ENCODE measurements around the gene PGBD5.

The PGBD5 gene

GRCh38 chr1:230351514-230351913 lies 74.6 kb downstream of the PGBD5 start:
- H3K4me3 ChIP-seq = no peak overlapping the region
- H3K9me3 ChIP-seq (ENCODE audit: low read depth, low read length) = no peaks in the 10 kb centered on the region
- TF ChIP-seq EZH2 (IDR thresholded peaks at IDR 0.05) = no peak
- no peak for TF ChIP-seq POLR2AphosphoS5 (IDR thresholded peaks at IDR 0.05; ENCODE audit: borderline replicate concordance, low read depth, low read length)
- no peak for TF ChIP-seq FOXP2 (optimal IDR thresholded peaks at IDR 0.05; ENCODE audit: control extremely low read depth, extremely low read length, insufficient read depth)
- no peak for DNase-seq (ENCODE audit: low read depth, low spot score)
- H3K36me3 ChIP-seq (ENCODE audit: insufficient read depth, low read length) = no peaks in the 10 kb centered on the region
- no peak overlapping the region for H3K9ac ChIP-seq (ENCODE audit: insufficient read length)
- H3K27ac ChIP-seq = no peak overlapping the region

- Histone ChIP-seq H3K9me3 (ENCODE audit: low read depth, low read length) (no peaks in the 10 kb centered on the region), H3K27ac (no peak overlapping the region), H3K4me3 (no peak overlapping the region), H3K36me3 (ENCODE audit: insufficient read depth, low read length) (no peaks in the 10 kb centered on the region), H3K9ac (ENCODE audit: insufficient read length) (no peak overlapping the region)
- no peak for DNase-seq (ENCODE audit: low read depth, low spot score)
- TF ChIP-seq EZH2 (IDR thresholded peaks at IDR 0.05) = no peak
- TF ChIP-seq POLR2AphosphoS5 (IDR thresholded peaks at IDR 0.05; ENCODE audit: borderline replicate concordance, low read depth, low read length) = no peak
- no peak for TF ChIP-seq FOXP2 (optimal IDR thresholded peaks at IDR 0.05; ENCODE audit: control extremely low read depth, extremely low read length, insufficient read depth)
Measured at GRCh38 chr1:230350208-230350921, 75.8 kb downstream of the PGBD5 start.

GRCh38 chr1:230349020-230349393 lies 77.1 kb downstream of the PGBD5 start:
- no peak overlapping the region for H3K9ac ChIP-seq (ENCODE audit: insufficient read length)
- H3K4me3 ChIP-seq = no peak overlapping the region
- H3K27ac ChIP-seq = no peak overlapping the region
- TF ChIP-seq FOXP2 (optimal IDR thresholded peaks at IDR 0.05; ENCODE audit: control extremely low read depth, extremely low read length, insufficient read depth) = no peak
- no peak for TF ChIP-seq POLR2AphosphoS5 (IDR thresholded peaks at IDR 0.05; ENCODE audit: borderline replicate concordance, low read depth, low read length)
- no peak for TF ChIP-seq EZH2 (IDR thresholded peaks at IDR 0.05)
- H3K36me3 ChIP-seq (ENCODE audit: insufficient read depth, low read length) = no peaks in the 10 kb centered on the region
- no peaks in the 10 kb centered on the region for H3K9me3 ChIP-seq (ENCODE audit: low read depth, low read length)
- DNase-seq (ENCODE audit: low read depth, low spot score) = no peak

- DNase-seq (ENCODE audit: low read depth, low spot score) = no peak
- TF ChIP-seq FOXP2 (optimal IDR thresholded peaks at IDR 0.05; ENCODE audit: control extremely low read depth, extremely low read length, insufficient read depth) (no peak), POLR2AphosphoS5 (IDR thresholded peaks at IDR 0.05; ENCODE audit: borderline replicate concordance, low read depth, low read length) (no peak), EZH2 (IDR thresholded peaks at IDR 0.05) (no peak)
- no peaks in the 10 kb centered on the region for H3K9me3 ChIP-seq (ENCODE audit: low read depth, low read length)
- H3K4me3 ChIP-seq = no peak overlapping the region
- H3K9ac ChIP-seq (ENCODE audit: insufficient read length) = no peak overlapping the region
- H3K36me3 ChIP-seq (ENCODE audit: insufficient read depth, low read length) = no peaks in the 10 kb centered on the region
- no peak overlapping the region for H3K27ac ChIP-seq
Measured at GRCh38 chr1:230348386-230349019, 77.6 kb downstream of the PGBD5 start.

- TF ChIP-seq FOXP2 (optimal IDR thresholded peaks at IDR 0.05; ENCODE audit: control extremely low read depth, extremely low read length, insufficient read depth) (no peak), EZH2 (IDR thresholded peaks at IDR 0.05) (no peak), POLR2AphosphoS5 (IDR thresholded peaks at IDR 0.05; ENCODE audit: borderline replicate concordance, low read depth, low read length) (no peak)
- no peak overlapping the region for H3K9ac ChIP-seq (ENCODE audit: insufficient read length)
- no peak for DNase-seq (ENCODE audit: low read depth, low spot score)
- no peaks in the 10 kb centered on the region for H3K36me3 ChIP-seq (ENCODE audit: insufficient read depth, low read length)
- no peak overlapping the region for H3K27ac ChIP-seq
- no peaks in the 10 kb centered on the region for H3K9me3 ChIP-seq (ENCODE audit: low read depth, low read length)
- no peak overlapping the region for H3K4me3 ChIP-seq
Measured at GRCh38 chr1:230347896-230348295, 78.2 kb downstream of the PGBD5 start.

- Histone ChIP-seq H3K9ac (ENCODE audit: insufficient read length) (no peak overlapping the region), H3K36me3 (ENCODE audit: insufficient read depth, low read length) (no peaks in the 10 kb centered on the region), H3K9me3 (ENCODE audit: low read depth, low read length) (no peaks in the 10 kb centered on the region), H3K4me3 (no peak overlapping the region), H3K27ac (no peak overlapping the region)
- DNase-seq (ENCODE audit: low read depth, low spot score) = no peak
- TF ChIP-seq EZH2 (IDR thresholded peaks at IDR 0.05) (no peak), FOXP2 (optimal IDR thresholded peaks at IDR 0.05; ENCODE audit: control extremely low read depth, extremely low read length, insufficient read depth) (no peak), POLR2AphosphoS5 (IDR thresholded peaks at IDR 0.05; ENCODE audit: borderline replicate concordance, low read depth, low read length) (no peak)
Measured at GRCh38 chr1:230345139-230345885, 80.8 kb downstream of the PGBD5 start.

- no peak overlapping the region for H3K9ac ChIP-seq (ENCODE audit: insufficient read length)
Measured at GRCh38 chr1:230342699-230343098, 83.4 kb downstream of the PGBD5 start.

GRCh38 chr1:230342019-230342418 lies 84.1 kb downstream of the PGBD5 start:
- Histone ChIP-seq H3K9me3 (ENCODE audit: low read depth, low read length) (no peaks in the 10 kb centered on the region), H3K4me3 (no peak overlapping the region), H3K36me3 (ENCODE audit: insufficient read depth, low read length) (no peaks in the 10 kb centered on the region), H3K9ac (ENCODE audit: insufficient read length) (no peak overlapping the region), H3K27ac (no peak overlapping the region; the same call in 1 of the 2 replicates)
- no peak for TF ChIP-seq FOXP2 (optimal IDR thresholded peaks at IDR 0.05; ENCODE audit: control extremely low read depth, extremely low read length, insufficient read depth)
- no peak for TF ChIP-seq POLR2AphosphoS5 (IDR thresholded peaks at IDR 0.05; ENCODE audit: borderline replicate concordance, low read depth, low read length)
- no peak for TF ChIP-seq EZH2 (IDR thresholded peaks at IDR 0.05)
- DNase-seq (ENCODE audit: low read depth, low spot score) = no peak

More at GRCh38 chr1:230342699-230343098, 83.4 kb downstream of the PGBD5 start:
- H3K4me3 ChIP-seq = no peak overlapping the region
- no peak for DNase-seq (ENCODE audit: low read depth, low spot score)
- TF ChIP-seq FOXP2 (optimal IDR thresholded peaks at IDR 0.05; ENCODE audit: control extremely low read depth, extremely low read length, insufficient read depth) (no peak), POLR2AphosphoS5 (IDR thresholded peaks at IDR 0.05; ENCODE audit: borderline replicate concordance, low read depth, low read length) (no peak), EZH2 (IDR thresholded peaks at IDR 0.05) (no peak)
- no peaks in the 10 kb centered on the region for H3K36me3 ChIP-seq (ENCODE audit: insufficient read depth, low read length)
- H3K27ac ChIP-seq = no peak overlapping the region
- H3K9me3 ChIP-seq (ENCODE audit: low read depth, low read length) = no peaks in the 10 kb centered on the region
